CD4-positive, alpha-beta T cell treated with Interleukin-15 for 4 hours (primary cell): ENCODE results near the gene PCBP2.

Experiments used
- DNase-seq: peaks from one replicate; pipeline ENCODE4 v3.0.0-alpha.2; 2020; ENCODE audit warnings: low spot score

The PCBP2 gene

GRCh38 chr12:53493610-53494391 lies 41.9 kb downstream of the PCBP2 start:
- DNase-seq = no peak

DNA sequence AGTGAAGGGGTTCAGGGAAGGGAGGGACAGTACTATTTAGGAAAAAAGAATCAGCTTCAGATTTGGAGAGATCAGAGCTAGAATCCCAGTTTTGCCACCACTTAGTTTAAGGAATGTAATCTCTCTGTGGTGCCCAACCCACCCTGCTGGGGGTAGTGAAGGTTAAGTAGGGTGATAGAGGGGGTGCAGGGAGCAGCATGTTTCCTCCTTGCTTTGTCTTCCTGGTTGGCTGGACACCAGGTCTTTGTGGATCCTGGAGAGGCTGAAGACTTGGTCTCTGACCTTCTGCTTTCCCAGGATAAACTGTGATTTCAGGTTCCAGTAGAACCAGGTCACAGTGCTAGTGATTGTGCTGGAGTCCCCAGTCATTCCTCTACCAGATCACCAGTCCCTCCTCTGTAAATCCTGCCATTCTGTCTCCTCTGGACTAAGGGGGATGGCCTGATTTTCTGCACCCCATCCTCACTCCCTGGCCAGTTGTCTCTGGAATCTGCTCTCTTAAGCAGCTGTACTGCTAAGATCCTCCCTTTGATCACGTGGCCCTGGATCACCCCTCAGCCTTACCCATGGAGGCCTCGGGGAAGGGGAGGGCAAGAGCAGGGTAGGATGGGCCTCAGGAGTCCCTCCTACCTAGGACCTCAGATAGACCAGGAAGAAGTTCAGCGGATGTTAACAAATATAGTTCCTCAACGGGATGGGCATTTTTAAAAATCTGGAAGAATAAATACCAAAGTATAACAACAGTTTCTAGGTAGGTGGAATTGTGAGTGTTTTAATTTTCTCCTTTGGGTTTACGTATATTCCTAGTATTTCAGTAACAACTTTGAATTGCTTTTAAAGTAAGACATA lies 44.2 kb downstream of the PCBP2 start:
- DNase-seq = no peak

- no peak for DNase-seq
Observed at GRCh38 chr12:53496752-53497032, 44.8 kb downstream of the PCBP2 start.

DNA sequence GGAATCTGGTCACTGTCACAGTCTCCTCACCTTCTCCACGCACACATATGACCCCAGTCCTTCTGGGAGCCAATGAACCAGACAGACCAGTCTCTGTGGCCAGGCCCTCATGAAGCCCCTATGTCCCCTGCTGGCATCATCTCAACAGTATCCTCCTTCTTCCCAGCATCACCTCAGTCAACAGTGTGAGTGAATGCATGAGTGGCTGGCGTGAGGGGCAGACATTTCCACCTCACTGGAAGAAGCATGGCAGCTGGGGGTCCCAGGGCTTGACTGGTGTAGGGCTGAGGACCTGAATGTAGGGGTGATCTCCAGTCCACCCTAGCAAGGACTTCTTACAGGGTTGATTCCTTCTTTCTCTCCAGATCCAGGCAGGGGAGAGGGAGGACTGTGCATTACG lies 45.6 kb downstream of the PCBP2 start:
- no peak for DNase-seq

DNA sequence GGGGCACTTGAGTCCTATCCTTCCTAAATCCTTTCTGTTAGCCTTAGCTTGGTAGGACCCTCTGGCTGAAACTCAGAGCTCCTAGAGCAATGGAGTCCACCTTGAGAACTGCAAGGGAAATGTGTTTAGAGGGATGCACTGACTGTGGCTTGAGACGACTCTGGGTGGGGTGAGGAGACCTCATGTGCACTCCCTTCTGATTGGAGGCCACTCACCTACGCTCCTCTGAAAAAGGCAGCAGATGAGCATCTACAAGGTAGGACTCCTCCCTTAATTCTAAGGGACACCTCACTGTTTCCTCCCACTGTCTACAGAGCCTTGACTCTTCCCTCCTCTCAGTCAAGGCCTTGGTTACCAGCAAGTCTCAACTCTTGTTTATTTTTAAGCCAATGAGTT lies 46.3 kb downstream of the PCBP2 start:
- peak; percentile 30 for DNase-seq

GRCh38 chr12:53499266-53500141 lies 47.6 kb downstream of the PCBP2 start, which contains the start of gene MAP3K12:
Gene MAP3K12, minus strand, starts transcription at chr12:53499458. Its CDS starts 12,067 bp downstream, at chr12:53487391.
- peak; percentile 49 for DNase-seq

DNA sequence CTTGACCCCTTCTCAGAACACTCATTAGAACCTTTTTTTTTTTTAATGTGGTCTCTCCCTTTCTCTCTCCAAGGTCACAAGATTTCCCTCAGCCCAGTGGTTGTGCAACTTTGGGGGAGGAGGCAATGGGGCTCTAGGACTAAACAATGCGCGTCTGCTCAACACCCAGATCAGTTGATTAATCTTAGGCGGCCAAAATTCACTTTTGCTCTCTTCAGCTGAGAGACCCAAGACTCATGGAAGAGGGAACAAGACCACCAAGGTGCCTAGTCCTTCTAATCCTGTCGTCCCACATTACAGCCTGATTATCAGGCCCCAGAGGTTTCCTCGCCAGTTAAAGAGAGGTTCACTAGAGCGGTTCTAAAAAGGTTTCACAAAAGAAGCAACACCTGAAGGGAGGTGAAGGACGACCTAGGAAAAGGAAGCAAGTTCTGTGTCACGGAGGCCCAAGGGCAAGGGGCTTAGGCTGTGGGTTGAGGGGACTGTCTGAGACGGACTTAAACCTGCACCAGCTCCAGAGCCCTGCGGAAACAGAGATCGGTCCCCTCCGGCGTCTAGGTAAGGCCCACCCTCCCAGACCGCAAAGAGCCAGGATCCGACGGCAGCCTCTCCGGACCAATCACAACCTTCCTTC lies 48.4 kb downstream of the PCBP2 start:
- DNase-seq = no peak

DNA sequence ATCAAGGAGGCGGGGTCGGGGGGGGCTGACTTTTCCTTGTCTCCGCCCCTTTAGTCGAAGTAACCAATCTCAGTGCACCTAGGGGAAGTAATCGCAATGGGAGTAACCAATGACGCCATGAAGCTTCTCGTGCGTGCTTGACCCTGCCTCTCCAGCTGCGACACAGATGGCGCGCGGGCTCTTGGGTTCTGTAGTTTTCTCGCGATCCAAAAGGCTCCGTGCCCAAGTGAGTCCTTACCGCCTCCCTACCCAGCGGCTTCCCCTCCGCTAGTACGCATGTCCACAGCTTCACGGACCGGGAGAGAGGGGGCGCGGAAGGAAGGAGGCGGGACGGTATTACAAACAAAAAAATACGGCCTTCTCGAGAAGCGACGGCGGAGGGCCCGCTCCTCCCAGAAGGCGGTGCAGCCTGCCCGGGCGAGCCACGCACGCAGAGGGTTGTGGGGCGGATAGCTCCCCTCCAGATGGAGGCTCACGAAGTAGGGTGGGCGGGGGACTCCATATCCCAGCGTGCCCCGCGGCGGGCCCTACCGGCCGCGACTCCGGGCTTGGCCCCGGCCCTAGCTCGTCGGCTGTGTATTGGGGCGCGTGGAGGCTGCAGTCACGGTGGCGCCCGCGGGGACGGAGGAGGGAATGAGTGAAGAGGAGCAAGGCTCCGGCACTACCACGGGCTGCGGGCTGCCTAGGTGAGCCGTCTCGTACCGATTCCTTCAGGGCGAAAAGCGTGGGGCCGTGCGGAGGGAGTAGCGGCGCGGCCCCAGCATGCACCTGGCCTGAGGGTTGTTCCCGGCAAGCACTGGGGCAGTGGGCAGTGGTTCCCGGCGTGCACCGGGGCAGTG lies 49.1 kb downstream of the PCBP2 start, which contains the start of gene TARBP2:
Gene TARBP2, plus strand, starts transcription at position 508 of the 839 bp plus-strand sequence. Its CDS starts 126 bp downstream, at position 634.
- peak; percentile 99 for DNase-seq

GRCh38 chr12:53501615-53502181 lies 49.8 kb downstream of the PCBP2 start:
- DNase-seq = no peak

GRCh38 chr12:53502331-53502730 lies 50.4 kb downstream of the PCBP2 start:
- DNase-seq = no peak

- DNase-seq = no peak
Observed at GRCh38 chr12:53502983-53503728, 51.3 kb downstream of the PCBP2 start.

DNA sequence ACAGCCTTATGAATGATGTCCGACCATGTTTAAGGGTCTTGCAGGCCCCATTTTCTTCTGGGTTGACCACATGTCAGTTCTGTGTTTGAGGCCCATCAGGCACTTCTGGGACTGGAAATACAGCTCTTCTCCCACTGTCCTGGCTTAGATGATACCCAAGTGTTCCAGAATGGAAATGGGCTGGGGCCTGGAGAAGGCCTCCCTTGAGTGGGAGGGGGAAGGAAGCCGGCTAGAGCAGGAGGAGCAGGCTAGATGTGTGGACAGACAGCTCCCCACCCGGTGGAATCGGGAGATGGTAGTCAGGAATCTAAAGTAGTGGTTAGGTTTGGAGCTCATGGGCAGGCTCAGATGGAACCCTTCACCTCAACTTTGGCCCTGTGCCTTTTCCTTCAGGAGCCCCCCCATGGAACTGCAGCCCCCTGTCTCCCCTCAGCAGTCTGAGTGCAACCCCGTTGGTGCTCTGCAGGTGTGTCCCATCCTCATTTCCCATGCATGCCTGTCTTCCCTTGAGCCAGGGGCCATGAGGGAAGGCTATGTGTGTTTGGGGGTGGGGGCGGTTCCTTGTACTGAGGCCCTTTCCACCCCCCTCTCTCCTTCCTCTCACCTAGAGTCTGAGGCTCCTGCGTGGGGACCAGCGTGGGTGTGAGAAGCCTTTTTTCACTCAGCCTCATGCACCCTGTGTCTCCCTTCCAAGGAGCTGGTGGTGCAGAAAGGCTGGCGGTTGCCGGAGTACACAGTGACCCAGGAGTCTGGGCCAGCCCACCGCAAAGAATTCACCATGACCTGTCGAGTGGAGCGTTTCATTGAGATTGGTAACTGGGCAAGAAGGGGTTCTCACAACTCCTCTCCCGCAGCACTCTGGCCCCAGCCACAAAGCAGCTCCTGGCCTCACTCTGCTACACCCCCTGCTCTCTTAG lies 52.4 kb downstream of the PCBP2 start:
- no peak for DNase-seq

GRCh38 chr12:53505086-53505485 lies 53.2 kb downstream of the PCBP2 start:
- no peak for DNase-seq

DNA sequence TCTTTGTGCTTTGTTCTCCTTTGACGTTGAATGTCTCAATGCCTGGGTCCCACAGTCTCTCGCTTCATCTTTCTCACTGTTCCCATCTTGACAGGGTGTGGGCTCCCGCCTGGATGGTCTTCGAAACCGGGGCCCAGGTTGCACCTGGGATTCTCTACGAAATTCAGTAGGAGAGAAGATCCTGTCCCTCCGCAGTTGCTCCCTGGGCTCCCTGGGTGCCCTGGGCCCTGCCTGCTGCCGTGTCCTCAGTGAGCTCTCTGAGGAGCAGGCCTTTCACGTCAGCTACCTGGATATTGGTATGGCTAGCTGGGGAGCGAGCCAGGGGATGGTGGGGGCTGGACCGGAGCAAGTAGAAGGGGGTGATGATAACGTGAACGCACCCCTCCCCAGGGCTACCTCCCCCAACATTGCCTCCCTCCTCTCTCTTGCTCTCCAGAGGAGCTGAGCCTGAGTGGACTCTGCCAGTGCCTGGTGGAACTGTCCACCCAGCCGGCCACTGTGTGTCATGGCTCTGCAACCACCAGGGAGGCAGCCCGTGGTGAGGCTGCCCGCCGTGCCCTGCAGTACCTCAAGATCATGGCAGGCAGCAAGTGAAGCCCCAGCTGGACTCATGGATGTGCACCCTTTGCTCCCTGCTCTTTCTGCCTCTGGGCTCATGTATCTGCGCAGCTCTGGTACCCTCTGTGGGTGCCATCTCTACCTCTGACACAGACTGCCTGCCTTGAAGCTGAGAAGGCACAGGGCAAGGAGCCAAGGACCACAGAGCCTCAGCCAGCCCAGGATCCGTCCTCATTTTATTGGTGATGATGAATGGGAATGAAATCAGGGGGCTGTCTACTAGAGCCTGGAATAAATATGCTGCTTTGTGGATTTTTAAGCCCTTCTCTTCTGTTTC lies 53.9 kb downstream of the PCBP2 start:
- DNase-seq = no peak

DNA sequence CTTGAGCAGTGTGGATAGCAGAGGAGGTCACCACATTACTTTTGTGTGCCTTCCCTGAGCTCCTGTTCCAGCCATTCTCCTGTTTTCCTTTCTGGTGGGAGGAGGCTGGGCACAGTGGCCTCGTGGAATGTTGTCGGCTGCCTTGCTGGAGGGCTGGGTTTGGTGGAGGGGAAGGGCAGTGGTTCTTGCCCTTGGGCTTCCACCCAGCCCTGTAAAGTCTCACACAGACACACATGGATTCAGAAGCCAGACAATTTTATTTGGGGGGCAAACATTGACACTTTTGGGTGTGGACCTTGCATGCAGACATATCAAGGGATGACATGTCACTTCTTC lies 54.5 kb downstream of the PCBP2 start:
- DNase-seq = no peak

- no peak for DNase-seq
Observed at GRCh38 chr12:53506881-53507602, 55.1 kb downstream of the PCBP2 start, which contains the start of gene NPFF. Gene NPFF, minus strand, starts transcription at chr12:53507484. Its CDS starts 10 bp downstream, at chr12:53507474.

DNA sequence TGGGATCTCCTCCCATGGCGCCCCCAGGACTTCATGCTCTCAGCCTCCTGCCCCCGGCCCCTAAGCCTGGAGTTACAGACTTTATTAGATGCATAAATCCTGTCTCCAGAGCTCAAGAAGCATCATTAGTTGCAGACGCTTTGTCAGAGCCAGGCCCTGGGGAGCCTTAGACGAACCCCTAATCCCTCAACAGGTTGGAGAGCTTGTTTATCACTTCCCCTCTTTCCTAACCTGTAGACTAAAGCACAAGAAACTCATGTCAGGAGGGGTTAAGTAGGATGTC lies 55.6 kb downstream of the PCBP2 start:
- no peak for DNase-seq
